IPS-NIHi7 (cell line): ENCODE data around the gene PLAC8L1.

Experiments used
- DNase-seq: peaks from one replicate; pipeline ENCODE4 v3.0.0; 2012; ENCODE audit warnings: mixed read lengths; ENCODE audit errors: extremely low spot score

PLAC8L1 gene

GRCh38 chr5:146042628-146043279 is 62.6 kb downstream of the PLAC8L1 start:
- DNase-seq = no peak

DNA sequence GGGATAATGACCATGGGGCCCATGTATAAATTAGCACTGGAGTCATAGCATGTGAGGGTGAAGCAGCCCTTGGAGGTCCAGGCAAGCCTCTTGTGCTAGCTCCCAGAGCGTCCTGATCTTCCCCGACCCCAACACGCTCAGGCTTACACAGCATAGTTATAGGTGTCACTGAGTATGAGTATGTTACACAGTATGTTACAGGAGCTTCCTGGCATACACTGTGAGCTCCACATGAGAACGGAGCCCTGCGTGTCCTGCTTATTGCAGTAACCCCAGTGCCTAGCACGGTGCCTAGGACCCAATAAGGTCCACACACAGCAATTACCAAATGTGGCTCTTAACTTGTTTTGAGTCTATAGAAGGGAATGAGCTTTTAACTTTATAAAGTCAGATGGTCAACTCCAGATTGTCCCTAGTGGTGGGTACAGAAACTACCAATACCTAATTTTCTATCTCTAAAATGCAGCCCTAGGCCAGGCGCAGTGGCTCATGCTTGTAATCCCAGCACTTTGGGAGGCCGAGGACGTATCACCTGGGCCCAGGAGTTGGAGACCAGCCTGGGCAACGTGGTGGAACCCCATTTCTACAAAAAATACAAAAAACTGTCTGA is 64.1 kb downstream of the PLAC8L1 start:
- no peak for DNase-seq

DNA sequence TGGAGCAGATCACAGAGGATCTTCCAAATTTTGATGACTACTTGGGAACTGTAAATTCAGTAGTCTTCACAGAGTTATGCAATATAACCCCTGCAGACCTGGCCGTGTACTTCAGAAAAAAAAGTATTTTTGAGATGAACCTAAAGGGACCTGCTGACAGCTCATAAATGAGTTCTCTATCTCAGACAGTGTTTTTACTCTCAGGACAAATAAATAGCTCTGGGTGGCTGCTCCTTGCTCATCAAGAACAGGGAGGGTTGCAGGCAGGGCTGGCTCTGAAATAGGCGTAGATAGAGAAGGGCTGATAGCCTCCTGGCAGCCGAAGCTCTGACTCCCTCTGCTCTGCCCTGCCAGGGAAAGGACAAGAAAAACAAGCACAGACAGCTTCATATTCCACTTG is 64.8 kb downstream of the PLAC8L1 start:
- no peak for DNase-seq

- DNase-seq = no peak
These were observed 66.0 kb downstream of the PLAC8L1 start for GRCh38 chr5:146039420-146039819.

- no peak for DNase-seq
These were observed 70.8 kb downstream of the PLAC8L1 start for GRCh38 chr5:146034605-146035004.
